NCI-H446 treated with DMSO at 0.1 percent for 48 hours (cell line): ENCODE results near the gene FBXL14.

Experiments
- DNase-seq: peaks from one replicate; lab custom pipeline; 2025; lab: John Stamatoyannopoulos, UW

The FBXL14 gene

DNA sequence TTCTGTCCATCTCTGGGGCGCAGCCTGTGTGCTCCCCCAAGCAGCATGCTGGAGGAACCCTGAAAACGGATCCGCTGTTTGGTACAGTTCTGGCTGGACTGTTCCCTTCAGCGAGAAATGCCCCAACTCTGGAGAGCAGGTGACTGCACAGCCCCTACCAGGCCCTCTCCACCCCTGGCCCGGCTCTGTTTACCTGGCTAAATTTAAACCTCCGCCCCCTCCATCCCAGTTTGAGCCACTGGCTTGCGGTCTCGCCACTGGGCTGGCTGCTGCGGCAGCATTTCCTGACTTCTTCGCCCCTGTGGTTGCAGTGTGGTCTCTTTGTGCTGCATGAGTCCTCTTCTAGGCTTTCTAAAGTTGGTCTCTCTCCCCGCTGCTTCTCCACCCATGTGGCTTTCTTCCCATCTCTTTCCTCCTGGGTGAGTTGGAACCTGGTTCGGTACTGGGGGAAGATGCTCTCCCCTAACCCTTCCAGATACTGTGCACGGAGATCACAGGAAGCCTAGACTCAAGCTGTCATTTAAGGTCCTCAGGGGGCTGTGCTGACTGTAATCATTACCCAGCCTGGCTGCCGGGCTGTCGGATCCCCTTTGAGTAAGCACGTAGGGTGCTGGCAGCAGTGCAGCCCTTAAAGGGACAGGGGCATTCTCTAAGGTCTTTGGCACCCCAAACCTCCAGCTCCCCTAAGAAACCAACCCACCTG, 60.6 kb downstream of the FBXL14 start:
- no peak for DNase-seq

DNA sequence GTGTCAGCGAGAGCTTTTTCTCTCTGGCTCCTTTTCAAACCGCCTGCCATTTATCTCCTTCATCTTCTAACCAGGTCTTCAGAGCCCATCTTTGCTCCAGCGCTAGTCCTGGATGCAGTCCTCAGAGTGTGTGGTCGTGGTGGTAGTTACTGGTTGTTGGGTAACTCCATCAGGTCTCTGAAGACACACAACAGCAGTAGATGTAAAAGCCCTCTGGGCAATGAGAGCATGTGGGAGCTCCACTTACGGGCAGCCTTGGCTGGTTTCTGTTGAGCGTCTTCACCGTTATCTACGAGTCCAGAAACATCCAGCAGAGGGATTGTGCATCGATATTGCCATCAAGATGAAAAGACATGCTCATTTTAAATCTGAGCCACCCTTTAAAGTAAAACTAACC, 61.2 kb downstream of the FBXL14 start:
- DNase-seq = no peak

DNA sequence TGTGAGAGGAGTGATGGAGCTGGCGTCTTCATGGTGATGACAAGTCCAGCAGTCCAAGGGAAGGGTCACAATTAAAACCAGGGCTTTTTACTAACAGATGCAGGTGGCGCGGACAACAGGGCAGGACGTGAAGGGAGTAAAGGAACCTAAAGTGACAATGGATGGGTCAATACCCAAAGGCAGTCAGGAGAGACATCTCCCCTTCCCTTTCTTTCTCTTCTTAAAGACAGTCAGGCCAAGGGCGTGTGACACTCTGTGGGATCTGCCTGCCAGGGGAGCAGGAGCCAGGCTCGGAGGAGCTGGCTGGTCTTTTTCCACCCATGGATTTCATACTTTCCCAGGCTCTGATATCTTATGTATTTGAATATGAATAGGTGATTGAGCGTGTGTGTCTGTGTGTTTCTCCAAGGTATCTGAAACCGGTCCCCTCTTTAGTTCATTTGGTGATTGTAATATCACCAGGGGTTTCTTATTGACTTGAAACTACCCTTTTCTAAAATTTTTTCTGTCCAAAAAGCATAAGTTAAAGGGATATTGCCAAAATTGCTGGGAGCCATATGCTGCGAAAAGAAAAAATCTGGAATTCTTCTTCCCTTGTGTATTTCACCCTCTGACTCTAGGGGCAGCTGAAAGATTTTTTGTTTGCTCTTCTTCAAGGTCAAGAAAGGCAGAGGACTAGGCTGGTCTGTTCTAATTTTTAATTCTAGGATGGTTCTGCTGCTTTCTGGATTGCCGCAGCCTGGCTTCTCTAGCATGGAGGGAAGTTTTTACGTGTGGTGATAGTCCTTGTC, 61.8 kb downstream of the FBXL14 start:
- peak; percentile 48 for DNase-seq

DNA sequence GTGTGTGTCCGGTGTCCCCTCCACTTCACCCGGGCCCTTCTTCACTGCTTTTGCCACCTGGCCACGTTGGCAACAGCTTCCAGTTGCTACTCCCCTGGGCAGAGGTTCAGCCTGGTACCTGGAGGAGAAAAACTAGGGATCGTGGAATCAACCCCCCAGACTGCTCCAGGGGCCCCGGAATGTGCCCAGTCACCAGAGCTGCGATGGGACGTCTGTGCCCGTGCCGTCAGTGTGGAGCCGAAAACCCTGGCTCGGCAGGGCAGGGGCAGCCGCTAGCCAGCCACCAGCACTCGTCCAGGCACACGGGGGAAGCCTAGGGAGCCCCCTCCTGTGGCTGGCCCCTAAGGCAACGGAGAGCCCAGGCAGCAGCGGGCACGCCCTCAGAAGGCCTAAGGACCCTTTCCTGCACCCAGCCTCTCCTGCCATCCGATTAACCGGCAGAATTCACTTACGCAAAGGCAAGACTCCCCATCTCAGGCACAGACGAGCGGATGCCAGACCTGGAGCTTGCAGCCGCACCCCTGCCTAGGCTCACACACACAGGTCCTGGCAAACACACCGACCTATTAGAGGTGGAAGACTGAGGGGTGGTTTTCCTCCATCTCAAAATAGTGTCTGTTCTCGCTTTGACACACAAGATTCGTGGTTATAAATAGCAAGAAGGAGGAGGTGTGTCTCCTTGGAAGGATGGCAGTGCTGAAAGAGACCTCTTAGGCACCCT, 62.6 kb downstream of the FBXL14 start:
- DNase-seq = no peak

DNA sequence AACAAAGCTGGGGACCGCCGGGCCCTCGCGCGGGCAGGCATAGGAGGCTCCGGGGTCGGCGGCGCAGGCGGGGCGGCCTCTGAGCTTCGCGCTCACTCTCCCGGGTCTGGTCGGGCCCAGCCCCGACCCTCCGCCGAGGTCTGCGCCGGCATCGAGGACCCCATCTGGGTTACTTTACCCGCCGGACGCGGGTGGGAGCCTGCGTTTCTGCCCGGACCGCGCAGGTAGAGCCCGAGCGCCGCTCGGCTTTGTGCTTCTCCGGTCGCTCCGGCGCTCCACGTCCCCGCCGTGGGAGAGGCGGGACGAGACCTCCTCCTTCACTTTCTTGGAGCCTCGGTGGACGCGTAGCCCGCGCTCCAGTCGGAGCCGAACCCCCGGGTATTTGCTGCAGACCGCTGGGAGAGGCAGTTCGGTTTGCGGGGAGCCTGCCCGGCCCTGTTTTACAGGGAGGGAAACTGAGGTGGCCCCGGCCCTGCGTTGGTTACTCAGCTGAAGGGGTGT, 63.2 kb downstream of the FBXL14 start:
- no peak for DNase-seq

DNA sequence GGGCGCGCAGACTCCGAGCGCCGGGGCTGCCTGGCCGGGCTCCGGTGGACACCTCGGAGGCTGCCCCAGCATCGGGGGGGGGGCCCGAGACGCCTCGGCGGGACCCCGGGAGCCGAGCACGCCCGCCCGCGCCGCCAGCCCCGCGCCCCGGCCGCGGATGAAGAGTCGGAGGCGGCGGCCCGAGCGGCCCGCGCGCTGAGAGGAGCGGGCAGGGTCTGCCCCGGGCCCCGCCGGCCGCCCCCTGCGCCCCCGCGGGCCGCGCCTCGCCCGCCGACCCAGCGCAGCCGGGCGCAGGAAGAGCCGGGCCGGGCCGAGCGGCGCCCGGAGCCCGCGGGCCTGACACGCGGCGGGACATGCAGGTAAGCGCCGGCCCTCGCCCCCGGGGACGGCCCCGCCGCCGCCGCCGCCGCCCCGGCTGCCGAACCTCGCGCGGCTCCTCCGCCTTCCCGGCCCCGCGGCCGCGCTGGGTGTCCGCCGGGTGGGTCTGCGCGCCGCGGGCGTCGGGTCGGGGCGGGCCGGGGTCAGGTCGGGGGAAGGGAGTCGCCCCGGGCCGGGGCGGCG, 63.7 kb downstream of the FBXL14 start:
- no peak for DNase-seq

DNA sequence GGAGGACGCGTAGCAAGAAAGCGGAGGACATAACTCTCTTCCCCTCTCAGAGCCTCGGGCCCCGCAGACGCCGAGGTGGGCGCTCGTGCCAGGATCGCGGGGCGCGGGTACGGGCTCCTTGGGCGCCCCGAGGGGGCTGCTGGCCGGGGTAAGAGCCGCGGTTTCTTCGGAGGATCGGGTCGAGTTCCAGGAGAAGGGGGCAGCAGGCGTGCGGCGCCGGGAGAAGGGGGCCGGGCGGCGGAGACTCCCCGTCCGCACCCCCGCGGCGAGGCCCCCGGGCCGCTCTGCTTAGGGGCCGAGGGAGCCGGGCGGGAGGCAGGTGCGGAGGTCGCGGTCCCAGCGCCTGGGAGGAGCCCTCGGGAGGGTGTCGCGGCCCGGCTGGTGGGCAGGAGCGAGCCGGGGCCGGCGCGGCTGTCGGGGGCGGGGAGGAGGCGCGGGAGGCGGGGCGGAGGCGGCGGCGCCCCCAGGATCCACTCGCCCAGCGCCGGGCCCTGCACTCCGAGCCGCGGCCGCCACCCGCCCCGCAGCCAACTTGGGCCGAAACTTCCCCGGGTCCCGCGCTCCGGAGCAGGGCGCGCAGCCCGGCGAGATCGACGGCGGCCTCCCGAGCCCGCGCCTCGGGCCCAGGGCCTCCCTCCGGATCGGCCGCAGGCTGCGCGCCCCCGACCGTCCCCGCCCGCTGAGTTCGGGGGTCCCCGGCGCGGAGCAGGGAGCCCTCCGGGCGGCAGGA, 64.4 kb downstream of the FBXL14 start:
- no peak for DNase-seq

DNA sequence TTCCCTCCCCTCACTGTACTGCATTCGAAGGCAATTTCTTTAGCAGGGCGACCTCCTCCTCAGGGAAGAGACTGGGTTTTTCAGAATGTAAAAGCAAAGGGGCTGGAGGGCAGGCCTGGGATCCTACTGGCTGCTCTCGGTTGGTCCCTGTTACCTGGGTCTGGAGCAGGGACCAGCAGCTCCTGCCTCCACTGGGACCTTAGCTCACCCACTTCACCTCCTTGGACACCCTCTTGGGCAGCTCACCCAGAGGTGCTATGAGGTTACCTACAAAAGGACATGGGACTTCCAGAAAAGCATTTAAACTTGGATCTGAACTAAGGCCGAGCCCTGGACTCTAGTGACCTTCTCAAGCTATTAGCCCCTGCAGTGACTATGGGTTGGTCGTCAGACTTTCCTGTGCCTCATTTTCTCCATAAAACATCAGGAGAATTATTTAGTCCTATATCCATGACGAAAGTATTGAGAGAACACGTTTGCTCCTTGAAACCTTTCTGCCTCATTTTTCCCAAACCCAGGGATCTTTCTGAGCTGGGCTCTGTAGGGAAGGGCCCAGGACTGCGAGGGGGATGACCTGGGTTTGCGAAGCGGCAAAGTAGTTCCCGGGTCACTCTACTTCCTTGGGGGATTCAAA, 65.0 kb downstream of the FBXL14 start:
- DNase-seq = no peak

DNA sequence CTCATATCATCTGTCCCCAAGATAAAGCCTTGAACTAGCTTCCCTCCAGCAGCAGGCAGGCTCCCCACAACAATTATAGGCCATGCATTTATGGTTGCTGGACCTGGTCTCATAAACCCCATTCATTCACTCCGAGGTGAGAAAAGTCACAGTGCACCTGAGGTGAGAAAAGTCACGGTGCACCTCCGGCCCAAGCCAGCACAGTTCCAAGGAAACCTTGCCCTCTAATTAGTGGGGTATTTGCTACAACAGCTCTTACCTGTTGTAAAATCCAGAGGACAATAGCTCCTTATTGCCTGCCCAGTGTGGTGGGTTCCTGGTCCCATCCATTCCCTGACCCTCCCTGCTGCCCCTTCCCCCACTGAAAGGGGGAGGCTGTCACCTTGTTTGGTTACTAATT, 65.6 kb downstream of the FBXL14 start:
- no peak for DNase-seq

DNA sequence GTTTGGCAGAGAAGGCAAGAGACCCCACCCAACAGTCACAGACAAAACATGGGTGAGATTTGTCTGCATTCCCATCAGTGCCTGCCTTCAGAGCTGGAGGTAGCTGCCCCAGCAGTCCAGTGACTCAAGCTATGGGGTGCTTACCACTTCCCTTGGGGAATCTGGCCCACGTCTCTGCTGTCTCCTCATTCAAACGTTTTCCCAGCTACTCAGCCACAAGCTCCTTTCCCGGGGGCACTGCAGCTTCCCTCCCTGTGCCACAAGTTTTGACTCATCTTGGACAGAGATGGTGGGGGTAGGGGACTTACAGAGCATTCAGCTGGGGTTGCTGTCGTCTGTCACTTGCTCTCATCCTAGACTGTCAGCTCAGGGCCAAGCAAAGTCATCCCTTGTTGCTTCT, 66.6 kb downstream of the FBXL14 start:
- no peak for DNase-seq

DNA sequence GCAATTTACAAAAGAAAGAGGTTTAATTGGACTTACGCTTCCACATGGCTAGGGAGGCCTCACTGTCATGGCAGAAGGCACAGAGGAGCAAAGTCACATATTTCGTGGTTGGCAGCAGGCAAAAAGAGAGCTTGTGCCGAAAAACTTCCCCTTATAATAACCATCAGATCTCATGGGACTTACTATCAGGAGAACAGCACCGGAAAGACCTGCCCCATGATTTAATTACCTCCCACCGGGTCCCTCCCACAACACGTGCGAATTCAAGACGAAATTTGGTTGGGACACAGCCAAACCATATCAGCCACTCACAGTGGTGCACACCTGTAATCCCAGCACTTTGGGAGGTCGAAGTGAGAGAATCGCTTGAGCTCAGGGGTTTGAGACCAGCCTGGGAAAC, 68.5 kb downstream of the FBXL14 start:
- no peak for DNase-seq

DNA sequence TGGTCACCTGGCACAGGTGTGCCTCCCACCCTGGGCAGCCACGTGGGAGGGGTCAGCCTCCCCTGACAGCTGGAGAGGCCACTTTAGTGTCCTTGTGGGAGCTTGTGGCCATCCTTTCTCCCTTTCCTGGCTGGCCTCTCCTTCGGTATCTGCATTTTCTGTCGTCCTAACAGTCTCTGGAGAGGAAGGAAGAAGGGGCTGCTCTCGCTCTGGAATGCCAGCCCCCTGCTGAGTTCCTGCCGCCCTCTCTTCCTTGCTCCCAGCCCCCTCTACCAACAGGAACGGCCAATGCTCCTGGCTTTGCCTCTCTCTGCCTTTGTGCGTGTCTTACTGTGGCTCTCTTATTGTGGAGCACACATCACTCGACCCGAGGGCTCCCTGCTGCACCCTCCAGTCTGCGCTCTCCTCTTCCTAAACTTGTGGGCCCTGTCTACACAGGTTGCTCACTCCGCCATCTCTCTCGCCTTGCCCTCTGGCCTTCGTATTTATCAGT, 70.8 kb downstream of the FBXL14 start:
- DNase-seq = no peak

DNA sequence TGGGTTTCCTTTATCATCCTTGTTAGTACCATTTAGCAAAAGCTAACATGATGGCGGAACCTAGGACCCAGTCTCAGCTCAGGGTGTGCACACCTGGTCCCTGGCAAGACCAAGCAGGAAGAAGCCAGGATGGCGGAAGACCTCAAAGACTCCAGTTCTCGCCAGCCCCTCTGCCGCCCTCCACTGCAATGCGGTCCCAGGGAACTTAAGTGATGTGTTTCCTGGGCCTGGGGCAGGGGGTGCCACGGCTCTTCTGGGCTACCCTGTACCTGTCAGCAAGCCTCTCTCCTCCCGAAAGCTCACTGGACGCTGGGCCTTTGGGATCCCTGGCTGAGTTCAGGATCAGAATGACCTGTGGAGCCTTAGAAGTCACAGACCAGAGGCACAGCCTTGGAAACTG, 71.3 kb downstream of the FBXL14 start:
- DNase-seq = no peak

DNA sequence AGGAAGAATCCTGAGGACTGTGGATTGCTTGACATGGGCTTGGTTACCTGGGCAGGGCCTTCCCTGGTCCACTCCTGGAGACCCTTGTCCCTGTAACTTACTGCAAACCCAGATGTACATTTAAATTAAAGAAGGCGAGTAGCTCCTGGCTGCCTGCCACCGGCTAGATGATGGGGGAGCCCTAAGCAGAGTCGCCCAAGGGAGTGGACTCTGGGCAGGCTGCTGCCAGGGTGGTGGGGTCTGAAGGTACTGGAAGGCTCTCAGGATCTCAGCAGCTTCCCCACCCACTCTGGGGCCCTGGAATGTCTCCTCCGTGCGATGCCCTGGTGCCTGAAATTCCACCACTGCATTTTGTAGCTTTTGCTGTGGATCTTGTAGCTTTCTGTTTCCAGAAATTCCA, 74.7 kb downstream of the FBXL14 start:
- no peak for DNase-seq

DNA sequence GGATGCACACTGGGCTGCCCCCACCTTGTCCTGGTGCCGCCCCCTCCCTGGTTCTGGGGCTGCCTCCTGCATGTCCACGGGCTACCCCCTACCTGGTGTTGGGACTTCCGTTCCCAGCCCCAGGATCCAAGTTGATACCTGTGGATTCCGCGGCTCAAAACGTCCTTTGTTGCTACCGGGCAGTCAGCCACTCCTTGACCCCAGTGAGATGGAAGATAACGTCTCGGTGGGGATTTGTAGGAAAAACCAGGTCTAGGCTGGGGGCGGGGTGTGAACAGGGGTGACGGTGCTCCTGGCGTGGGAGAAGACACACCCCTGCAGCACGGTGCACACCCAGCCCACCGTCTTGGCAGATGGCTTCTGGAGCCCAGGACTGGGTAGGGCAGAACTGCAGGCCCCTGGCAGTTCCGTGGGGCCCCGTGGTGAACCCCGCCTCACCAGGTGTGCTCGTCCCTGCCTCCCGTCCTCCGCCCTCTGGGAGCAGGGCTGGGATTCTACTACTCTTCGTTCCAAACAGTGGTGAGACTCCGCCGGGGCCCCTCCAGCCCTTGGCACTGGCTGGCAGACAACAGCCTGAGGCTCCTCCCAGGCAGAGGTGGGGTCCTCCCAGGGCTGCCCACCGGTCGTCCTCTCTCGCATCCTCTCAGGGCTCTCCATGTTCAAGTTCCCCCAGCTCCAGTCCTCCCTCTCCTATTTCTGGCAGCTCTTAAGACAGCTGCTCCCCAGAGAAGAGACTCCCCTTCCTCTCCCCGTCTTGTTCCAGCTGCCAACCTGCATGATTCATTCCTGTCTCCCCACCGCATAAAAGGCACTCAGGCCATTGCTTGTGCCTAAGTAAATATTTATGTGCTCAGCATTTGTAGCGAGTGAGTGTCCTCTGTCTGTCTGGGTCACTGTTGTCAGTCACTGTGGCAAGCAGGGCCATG, 75.5 kb downstream of the FBXL14 start:
- peak; percentile 16 for DNase-seq

DNA sequence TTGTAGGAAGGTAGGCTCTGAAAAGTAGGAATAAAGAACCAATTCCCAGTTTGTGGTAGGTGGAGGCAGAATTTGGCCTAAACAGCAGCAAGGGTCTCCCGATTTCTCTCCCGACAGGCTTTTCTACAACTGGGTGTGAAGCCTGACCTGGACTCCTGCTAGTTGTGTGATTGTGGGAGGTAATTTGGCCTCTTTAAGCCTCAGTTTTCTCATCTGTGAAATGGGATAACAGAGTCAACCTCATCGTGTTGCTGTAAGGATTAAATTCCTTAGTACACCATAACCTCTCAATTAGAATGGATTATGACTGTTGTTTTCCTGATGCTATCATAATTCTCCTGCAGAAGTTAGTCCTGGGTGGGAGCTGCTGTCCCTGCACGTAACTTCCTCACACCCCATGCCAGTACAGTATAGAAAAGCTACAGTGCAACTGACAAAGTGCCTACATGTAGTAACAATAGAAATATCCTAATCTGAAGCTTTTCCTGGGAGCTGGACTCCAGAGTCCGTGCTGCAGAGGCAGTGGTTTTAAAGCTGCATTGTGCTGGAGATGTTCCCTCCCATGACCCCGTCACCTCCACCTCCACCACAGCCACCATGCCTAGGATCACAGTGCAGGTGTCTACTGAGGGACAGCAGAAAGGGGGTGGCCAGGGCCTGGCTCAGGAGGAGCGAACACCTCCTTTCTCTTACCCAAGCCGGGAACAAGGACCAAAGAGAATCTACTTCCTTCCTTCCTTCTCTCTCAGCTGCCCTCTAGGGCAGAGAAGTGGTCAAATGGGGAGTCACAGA, 76.5 kb downstream of the FBXL14 start:
- DNase-seq = no peak

DNA sequence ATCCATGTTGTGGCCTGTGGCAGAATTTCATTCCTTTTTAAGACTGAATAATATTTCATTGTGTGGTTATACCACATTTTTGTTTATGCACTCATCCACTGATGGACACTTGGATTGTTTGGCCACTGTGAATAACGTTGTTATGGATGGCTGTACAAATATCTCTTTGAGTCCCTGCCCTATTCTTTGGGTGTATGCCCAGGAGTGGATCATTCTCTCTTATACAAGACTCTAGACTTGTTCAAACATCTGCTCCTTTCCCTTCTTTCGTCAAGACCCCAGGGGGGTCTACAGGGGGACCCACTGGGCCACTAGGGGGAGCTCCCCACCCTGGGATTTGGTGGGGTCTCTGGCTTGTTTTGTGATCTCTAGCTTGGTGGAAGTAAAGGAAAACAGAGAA, 77.4 kb downstream of the FBXL14 start:
- DNase-seq = peak; percentile 21
